HG03045 (cell line): ENCODE results near the gene NCAPH2.

Source experiments
- ATAC-seq: cut with Tn5 transposase; IDR thresholded peaks from one replicate; pipeline ENCODE4 v1.9.1; 2021; ENCODE audit warnings: mild to moderate bottlenecking, moderate library complexity; ENCODE audit not compliant: unreplicated experiment

NCAPH2 gene

DNA sequence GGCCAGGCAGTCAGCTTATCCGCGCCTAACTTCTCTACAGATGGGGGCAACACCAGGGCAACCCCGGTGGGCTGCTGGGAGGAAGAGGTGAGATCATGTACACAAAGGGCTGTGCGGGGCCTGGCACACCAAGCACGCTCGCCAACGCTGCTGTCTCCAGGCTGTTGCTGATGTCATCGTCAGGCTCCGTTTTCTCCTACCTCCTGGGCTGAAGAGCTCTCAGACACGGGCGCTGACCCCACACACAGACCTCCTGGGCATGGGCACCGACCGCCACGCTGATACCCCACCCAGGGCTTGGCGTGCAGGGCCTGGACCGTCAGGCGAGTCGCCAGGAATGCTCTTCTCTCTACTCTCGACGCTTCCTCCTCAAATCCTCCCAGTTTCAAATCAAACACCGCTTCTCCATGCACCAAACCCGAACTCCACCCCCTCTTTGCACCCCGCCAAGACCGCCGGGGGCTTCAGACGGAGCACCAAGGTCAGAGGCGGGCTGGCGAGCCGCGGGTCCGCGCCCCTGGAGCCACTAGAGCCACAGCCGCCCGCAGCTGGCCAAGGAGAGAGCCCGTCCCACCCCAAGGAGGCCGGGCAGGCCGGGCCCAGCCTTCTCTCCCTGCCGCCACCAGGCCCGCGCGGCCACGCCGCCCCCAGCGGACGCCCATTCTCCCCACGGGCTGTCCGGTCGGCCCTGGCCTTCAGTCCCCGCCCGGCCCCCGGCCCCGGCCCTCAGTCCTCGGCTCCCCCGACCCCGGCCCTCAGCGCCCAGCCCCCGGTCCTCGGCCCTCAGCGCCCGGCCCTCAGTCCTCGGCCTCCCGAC, 34.0 kb upstream of the NCAPH2 start:
- ATAC-seq = peak; percentile 4

DNA sequence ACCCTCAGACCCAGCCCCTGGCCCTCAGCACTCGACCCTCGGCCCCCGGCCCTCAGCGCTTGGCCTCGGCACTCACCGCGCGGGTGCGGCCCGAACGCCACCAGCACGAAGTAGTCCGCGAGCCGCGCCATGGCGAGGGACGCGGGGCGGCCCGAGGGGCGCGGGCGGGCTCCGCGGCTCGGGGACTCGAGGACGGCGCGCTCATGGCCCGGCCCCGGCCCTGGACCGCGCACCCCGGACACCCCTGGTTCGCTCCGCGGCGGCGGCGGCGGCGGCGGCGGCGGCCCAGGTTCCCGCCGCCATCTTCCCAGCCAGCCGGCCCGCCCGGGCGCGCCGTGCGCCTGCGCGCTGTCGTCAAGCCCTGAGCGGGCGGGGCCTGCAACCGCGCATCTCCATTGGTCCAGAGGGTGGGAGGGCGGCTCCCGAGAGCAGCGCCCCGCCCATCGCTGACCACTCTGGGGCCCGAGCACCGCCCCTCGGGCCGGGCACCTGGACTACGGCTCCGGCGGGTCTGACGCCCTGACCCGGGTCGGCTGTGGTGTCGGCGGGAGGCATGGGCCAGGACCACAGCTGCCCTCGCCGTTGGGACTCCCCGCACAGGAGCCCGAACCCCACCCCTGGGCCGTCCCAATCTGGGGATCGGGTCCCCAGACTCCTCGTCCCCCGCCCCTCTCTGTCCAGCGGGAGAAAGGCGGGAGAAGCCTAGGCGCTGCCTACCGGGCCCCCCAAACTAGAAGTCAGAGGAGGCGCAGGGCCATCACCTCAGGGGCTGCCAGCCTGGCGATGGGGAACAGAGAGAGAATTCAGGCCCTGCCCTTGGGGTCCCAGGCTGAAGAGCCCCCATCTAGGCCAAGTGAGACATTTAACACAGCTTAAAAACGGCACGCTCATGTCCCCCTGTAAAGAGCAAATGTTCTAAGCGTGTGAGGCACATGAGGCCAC, 33.0 kb upstream of the NCAPH2 start, which contains the start of gene SBF1:
Gene SBF1 (minus strand): TSS at position 326 of the 942 bp plus-strand sequence. CDS start 195 bp downstream, at position 131.
- peak; percentile 73 for ATAC-seq

DNA sequence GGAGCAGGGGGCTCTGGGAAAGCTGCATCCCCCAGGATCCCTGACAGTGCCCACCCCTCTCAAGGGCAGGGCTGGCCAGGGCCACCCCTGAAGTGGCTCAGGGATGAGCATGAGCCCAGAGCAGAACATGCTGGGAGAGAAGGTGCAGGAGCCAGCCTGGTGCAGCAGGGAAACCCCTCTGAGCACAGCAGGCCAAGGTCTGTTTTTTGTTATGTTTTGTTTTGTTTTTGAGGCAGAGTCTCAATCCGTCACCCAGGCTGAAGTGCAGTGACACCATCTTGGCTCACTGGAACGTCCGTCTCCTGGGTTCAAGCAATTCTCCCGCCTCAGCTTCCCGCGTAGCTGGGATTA, 32.4 kb upstream of the NCAPH2 start:
- ATAC-seq = no peak

DNA sequence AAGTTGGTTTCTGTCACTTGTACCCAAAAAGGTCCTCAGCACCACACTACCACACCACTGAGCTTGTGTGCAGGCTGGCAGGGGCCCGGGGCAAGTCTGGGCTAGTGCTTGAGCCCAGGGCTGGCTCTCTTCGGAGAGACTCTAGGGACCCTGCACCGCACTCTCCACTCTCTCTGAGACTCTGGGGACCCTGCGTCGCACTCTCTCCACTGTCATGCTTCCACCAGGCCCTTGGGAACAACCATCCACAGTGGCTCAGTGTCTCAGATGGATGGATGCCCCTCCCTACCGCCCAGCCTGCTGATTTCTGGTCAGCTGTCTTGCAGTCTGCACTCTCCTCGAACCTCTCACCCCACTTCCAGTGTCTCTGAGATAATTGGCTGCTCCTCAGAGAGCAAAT, 31.2 kb upstream of the NCAPH2 start:
- no peak for ATAC-seq

DNA sequence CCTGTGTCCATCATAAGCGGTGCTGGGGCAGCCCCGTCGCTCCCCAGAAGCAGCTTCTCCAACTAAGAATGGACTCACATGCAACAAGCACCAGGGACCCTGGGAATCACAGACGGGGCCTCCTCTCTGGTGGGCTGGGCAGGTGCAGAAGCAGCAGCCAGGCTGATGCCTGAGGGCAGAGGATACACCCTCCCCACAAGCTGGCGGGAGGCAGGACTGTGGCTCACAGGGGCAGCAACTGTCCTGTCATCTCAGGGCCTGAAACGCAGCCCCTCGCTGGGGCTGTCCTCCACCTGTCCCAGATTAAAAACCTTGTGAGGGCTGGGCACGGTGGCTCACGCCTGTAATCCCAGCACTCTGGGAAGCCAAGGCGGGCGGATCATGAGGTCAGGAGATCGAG, 30.1 kb upstream of the NCAPH2 start:
- no peak for ATAC-seq

DNA sequence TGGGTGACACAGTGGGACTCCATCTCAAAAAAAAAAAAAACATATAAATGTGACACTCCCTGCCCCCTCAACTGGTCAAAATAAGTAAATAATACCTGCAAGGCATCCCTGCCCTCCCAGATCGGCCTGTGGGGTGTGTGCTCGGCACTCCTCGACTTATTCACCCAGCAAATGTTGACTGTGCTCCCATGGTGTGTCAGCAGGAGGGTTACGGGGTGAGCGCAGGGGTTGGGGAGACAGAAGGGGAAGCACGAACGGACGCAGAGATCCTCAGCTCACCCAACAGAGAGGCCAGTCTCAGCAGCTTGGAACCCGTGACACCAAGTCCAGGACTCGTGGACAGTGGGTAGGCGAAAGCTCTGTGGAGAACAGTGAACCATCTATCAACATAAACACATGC, 28.3 kb upstream of the NCAPH2 start:
- ATAC-seq = no peak

DNA sequence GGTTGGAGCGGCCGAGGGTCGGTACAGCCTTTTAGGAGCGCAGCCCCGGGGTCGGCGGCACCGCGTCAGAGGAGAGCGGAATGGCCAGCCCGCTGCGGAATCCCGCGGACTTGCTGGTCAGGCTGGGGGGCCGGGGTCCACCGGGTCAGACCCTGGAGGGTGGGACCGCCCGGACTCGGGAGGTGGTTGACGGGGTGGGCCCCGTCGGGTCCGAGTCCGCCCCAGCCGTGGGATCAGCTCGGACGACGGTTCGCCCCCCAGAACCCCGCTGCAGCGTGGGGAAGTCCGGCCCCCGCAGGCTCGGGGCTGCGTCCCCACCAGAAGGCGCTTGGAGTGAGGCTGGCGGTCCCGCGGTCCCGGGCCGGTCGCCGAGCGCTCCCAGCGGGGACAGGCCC, 27.0 kb upstream of the NCAPH2 start:
- ATAC-seq = no peak

DNA sequence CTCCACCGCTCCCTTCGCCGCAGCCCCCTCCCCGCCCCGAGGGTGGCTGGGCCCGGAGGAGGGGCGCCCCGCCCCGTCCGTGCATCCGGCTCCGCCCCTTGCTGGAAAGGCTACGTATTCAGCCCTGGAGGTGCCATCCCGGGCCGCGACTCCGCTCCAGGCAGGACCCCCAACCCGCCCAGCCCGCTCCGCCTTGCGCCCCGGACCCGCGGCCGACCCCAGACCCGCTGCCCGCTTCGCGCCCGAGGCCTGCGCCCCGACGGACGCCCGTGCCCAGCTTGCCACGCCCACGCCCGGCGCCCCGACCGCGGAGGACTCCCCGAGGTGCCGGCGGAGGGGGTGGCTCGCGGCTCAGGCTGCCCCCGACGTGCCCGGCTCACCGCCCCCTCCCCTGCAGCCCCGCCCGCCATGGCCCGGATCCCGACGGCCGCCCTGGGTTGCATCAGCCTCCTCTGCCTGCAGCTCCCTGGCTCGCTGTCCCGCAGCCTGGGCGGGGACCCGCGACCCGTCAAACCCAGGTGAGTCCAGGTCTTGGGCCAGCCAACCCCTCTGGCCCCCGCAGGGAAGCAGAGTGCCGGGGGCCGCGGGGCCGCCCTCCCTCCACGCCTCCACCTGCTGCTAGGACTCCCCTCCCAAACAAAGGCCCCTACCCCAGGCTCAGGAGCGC, 26.5 kb upstream of the NCAPH2 start, which contains the start of gene ADM2:
Gene ADM2 (plus strand): TSS at position 104 of the 667 bp plus-strand sequence. CDS start 305 bp downstream, at position 409.
- ATAC-seq = no peak

DNA sequence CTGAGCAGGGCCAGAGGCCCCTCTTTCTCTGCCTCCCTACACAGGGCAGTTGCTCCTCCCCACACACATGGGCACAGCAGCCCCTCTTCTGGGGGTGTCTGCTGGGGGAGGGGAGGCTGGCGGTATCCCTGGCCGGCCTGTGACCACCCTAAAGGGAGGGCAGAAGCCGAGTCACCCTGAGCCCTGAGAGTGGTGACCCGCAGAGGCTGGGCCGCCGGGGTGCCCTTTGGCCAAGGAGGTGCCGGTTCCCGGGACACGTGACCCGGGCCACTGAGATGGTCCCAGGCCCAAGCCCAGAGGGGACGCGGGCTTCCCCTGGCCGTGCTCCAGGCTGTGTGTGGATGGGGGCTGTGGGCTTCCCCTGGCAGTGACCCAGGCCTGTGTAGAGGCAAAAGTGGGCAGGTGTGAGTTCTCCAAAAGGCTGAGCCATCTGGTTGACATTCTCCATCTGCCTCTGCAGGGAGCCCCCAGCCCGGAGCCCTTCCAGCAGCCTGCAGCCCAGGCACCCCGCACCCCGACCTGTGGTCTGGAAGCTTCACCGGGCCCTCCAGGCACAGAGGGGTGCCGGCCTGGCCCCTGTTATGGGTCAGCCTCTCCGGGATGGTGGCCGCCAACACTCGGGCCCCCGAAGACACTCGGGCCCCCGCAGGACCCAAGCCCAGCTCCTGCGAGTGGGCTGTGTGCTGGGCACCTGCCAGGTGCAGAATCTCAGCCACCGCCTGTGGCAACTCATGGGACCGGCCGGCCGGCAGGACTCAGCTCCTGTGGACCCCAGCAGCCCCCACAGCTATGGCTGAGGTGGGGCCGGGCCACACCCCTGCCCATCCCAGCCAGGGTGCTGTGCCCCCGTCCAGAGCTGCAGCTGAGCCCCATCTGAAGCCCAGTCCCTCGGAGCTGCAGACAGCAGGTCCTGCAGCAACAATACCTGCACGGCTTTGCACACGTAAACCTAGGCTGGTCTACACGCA, 25.6 kb upstream of the NCAPH2 start:
- ATAC-seq = no peak

DNA sequence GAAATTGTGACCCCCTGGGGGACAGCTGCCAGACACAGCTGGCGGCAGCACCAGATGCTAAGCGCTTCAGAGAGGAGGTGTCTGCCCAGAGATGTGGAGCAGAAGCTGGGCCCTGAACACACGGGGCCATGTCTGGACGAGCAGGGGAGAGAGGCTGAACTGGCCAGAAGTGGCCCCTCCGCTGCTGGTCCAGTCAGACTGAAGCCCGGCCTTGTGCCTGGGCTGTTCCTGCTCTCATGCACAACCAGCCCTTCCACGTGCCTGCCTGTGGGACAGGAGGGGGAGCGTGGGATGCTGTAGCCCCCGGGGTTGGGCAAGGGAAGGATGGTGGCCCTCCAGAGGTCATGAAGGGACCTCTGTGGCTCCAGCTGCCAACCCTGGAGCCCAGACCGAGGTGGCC, 24.9 kb upstream of the NCAPH2 start:
- ATAC-seq = no peak

DNA sequence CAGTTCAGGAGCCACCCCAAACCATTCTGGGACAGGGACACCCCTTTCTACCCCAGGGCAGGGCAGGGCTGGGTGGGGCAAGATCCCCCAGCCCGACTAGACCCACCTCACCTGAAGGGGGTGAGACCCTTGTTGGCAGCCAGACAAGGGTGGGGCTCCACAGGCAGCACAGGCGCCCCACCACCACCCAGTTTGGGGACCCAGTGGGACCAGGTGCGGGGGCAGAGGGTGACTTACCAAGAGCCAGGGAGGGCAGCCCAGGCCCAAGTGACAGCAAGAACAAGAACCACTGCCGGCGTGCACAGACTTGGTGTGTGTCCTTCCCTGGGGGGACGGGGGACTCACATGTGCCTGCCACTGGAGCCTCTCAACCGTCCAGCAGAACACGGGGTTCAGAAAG, 24.5 kb upstream of the NCAPH2 start:
- no peak for ATAC-seq

DNA sequence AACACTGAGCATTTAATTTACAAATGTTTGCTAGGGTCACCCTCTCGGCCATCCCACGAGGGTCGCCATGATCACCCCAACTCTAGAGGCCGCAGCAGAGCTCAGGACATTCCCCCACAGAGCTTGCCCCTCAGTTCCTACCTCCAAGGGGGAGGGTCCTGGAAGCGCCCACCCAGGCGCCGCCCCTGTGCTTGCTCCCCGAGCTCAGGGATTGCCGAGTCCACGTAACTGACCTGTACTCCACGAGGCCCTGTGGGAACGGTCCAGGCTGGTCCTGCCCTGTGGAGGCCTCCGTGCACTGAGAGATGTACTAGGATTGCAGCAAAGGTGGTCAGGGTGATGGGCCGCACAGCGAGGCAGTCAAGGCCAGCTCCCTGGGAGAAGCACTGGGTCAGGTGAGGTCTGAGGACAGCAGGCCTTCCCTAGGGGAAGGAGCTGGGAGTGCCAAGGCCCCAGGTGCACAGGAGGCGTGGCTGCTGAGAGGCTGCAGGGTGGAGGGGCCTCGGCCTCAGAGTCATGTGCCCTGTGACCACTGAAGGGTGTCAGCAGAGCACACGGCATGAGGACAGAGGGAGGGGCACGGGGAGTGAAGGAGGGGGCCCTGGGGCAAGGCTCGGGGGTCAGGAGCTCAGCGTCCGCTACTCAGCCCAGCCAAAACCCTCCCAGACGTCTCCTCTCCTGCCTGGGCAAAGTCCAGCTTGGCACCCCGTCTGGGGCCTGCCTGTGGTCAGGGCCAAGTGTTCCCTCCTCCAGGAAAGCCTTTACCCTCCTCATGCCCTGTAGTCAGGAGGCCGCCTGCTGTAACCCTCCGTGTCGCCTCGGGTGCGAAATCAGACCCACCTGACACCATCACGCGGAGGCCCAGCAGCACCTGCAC, 23.8 kb upstream of the NCAPH2 start:
- no peak for ATAC-seq

DNA sequence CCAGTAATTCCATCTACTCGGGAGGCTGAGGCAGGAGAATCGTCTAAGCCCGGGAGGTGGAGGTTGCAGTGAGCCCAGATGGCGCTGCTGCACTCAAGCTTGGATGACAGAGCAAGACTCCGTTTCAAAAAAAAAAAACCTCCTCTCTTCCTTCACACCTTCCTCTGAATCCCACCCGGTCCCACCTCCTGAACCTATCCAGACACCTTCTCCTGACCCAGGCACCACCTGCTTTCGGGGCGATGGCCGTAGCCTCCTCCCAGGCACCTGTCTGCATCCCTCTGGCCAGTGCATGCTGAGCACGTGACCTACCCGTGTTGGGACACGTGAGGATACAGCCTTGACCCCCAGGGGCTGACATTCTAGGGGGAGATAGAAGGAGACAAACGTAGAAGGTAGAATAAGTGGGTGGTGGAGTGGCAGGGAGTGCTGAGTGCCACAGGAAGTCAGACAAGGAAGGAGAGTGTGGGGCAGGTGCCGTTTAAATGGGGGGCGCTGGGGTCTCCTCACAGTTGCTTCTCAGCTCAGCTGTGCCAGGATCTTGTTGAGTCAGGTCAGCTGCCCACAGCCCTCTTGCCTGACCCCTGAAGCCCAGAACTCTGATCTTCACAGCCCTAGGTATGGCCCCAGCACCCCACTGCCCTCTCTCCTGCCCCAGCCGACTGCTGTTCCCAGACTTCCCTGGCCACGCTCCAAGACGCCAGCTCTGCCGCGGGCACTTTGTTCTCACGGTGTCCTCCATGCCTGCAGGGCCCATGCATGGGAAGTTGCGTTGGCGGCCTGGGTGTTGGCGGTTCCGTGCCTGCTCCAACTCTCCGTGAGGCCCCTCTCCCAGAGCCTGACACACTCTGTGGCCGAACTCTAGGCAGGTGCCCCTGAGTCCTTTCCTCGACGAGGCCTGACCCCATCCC, 22.5 kb upstream of the NCAPH2 start:
- no peak for ATAC-seq

DNA sequence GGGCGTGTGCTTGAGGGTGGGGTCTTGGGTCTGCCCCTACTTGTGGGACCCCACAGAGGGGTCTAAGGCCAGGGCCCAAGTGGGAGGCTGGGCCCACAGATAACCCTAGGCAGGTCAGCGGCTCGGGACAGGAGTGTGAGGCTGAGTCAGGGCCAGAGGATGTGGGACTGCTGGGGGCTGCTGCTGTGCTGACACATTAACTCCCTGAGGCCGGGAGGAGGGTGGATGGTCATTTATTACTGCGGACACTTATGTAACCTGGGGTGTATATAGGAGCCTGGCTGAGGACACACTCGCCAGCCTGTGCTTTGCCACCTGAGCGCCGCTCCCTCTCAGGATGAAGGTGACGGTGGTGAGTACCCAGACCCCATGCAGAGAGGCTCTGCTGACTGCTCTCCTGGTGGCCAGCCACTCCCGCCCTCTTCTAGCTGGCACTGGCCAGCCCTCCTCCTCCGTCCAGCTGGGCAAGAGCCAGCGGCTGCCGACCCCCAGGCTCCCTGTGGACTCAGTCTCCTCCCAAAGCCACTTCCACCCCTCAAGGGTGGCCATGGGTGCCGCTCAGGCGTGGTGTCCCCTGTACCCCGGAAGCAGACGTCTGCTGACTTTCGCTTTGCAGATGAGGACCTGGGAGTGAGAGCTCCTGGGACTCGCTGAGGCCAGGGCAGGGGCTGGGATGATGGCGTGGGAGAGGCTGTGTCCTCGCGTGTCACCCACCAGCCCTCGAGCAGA, 21.3 kb upstream of the NCAPH2 start, which contains the start of gene MIOX:
Gene MIOX (plus strand): TSS at position 299 of the 729 bp plus-strand sequence. CDS start 39 bp downstream, at position 338.
- no peak for ATAC-seq

DNA sequence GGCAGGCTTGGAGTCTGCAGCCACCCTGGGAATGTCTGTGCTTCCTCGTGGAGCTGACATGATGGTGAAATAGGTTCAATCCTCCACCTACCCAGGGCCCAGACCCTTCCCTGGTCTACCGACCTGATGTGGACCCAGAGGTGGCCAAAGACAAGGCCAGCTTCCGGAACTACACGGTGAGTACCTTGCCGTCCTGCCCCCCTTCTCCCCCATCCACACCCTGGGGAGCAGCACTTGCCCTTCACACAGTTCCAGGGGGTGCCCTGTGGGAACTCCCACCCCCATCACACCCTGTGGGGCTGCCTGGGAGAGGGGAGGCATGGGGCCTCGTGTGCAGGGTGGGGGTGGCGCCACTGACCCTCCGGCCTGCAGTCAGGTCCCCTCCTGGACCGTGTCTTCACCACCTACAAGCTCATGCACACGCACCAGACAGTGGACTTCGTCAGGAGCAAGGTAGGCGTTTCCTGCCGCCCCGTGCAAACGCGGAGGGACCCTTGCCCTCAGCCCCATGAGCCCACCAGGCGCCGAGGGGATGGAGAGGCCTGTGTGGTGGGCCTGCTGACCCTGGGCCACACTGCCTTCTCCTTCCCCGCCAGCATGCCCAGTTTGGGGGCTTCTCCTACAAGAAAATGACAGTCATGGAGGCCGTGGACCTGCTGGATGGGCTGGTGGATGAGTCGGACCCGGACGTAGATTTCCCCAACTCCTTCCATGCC, 20.6 kb upstream of the NCAPH2 start:
- ATAC-seq = no peak

DNA sequence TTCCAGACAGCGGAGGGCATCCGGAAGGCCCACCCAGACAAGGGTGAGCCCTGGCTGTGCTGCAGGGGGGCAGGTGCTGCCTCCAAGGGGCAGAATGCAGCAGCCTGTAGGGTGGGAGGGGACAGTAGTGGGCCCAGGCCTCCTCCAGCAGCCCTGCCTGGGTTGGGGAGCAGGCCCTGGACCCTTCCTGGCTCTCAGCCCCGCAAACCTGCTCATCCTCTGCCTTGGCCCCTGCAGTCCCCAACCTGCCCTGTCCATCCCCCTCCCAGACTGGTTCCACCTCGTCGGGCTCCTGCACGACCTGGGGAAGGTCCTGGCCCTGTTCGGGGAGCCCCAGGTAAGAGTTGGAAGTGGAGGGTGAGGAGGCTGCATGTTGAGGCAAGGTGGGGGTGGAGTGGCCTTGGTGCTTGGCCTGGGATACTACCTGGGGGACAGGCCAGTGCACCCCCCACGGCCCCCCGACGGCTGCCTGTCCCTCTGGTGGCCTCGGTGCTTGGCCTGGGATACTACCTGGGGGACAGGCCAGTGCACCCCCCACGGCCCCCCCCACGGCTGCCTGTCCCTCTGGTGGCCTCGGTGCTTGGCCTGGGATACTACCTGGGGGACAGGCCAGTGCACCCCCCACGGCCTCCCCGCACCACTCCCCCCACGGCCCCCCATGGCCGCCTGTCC, 19.9 kb upstream of the NCAPH2 start:
- no peak for ATAC-seq
